ENCODE measurements around the gene ZNF770. TPM values are rescaled to one million over a fixed set of nuclear protein-coding genes. Genes with fewer than 3 reads are reported as not detected.

The ZNF770 gene
- total RNA-seq (2012; rRNA removed) = 26.4 and 28.6 TPM in 2 replicates

- H3K4me2 ChIP-seq (ENCODE audit: low read length) = peak within 1 kb of the TSS; percentile 89
- no peaks in the 10 kb centered on the region for H3K27me3 ChIP-seq (ENCODE audit: control insufficient read depth, insufficient read depth, low read length)
- no peaks in the 10 kb centered on the region for H3K9me3 ChIP-seq (replicated peaks; ENCODE audit: low read length)
- peaks cover 6% of the 10 kb centered on the region for H3K36me3 ChIP-seq (ENCODE audit: insufficient read depth, low read length)
- H3K9ac ChIP-seq (ENCODE audit: low read depth, low read length) = peak within 1 kb of the TSS; percentile 97
- peaks cover 27% of the 10 kb centered on the region for H3K4me1 ChIP-seq (ENCODE audit: control insufficient read depth, insufficient read depth, low read length)
- peak within 1 kb of the TSS; percentile 84 for H3K4me3 ChIP-seq (ENCODE audit: low read length)
Observed at GRCh38 chr15:34988027-34988902, at the start of gene ZNF770. ZNF770 (minus strand) TSS chr15:34988287; CDS start chr15:34983434, 4,853 bp downstream.

- no peaks in the 10 kb centered on the region for H3K4me1 ChIP-seq (ENCODE audit: control insufficient read depth, insufficient read depth, low read length)
- H3K4me3 ChIP-seq (ENCODE audit: low read length) = no peak overlapping the region
- no peaks in the 10 kb centered on the region for H3K36me3 ChIP-seq (ENCODE audit: insufficient read depth, low read length)
- no peaks in the 10 kb centered on the region for H3K9me3 ChIP-seq (replicated peaks; ENCODE audit: low read length)
- H3K27me3 ChIP-seq (ENCODE audit: control insufficient read depth, insufficient read depth, low read length) = no peaks in the 10 kb centered on the region
- H3K4me2 ChIP-seq (ENCODE audit: low read length) = no peak overlapping the region
- no peak overlapping the region for H3K9ac ChIP-seq (ENCODE audit: low read depth, low read length)
Observed at GRCh38 chr15:35028235-35028984, 40.3 kb upstream of the ZNF770 start.

- no peaks in the 10 kb centered on the region for H3K9me3 ChIP-seq (replicated peaks; ENCODE audit: low read length)
- H3K9ac ChIP-seq (ENCODE audit: low read depth, low read length) = no peak overlapping the region
- no peaks in the 10 kb centered on the region for H3K27me3 ChIP-seq (ENCODE audit: control insufficient read depth, insufficient read depth, low read length)
- H3K4me1 ChIP-seq (ENCODE audit: control insufficient read depth, insufficient read depth, low read length) = no peaks in the 10 kb centered on the region
- H3K4me3 ChIP-seq (ENCODE audit: low read length) = no peak overlapping the region
- H3K36me3 ChIP-seq (ENCODE audit: insufficient read depth, low read length) = no peaks in the 10 kb centered on the region
- H3K4me2 ChIP-seq (ENCODE audit: low read length) = no peak overlapping the region
Observed at GRCh38 chr15:35023804-35024203, 35.7 kb upstream of the ZNF770 start.

GRCh38 chr15:35020974-35021373 is 32.9 kb upstream of the ZNF770 start:
- H3K9me3 ChIP-seq (replicated peaks; ENCODE audit: low read length) = no peaks in the 10 kb centered on the region
- H3K4me1 ChIP-seq (ENCODE audit: control insufficient read depth, insufficient read depth, low read length) = no peaks in the 10 kb centered on the region
- H3K9ac ChIP-seq (ENCODE audit: low read depth, low read length) = no peak overlapping the region
- H3K4me3 ChIP-seq (ENCODE audit: low read length) = no peak overlapping the region
- H3K27me3 ChIP-seq (ENCODE audit: control insufficient read depth, insufficient read depth, low read length) = no peaks in the 10 kb centered on the region
- H3K36me3 ChIP-seq (ENCODE audit: insufficient read depth, low read length) = no peaks in the 10 kb centered on the region
- no peak overlapping the region for H3K4me2 ChIP-seq (ENCODE audit: low read length)

- H3K9me3 ChIP-seq (replicated peaks; ENCODE audit: low read length) = no peaks in the 10 kb centered on the region
- H3K4me1 ChIP-seq (ENCODE audit: control insufficient read depth, insufficient read depth, low read length) = no peaks in the 10 kb centered on the region
- no peak overlapping the region for H3K4me2 ChIP-seq (ENCODE audit: low read length)
- H3K4me3 ChIP-seq (ENCODE audit: low read length) = no peak overlapping the region
- no peaks in the 10 kb centered on the region for H3K36me3 ChIP-seq (ENCODE audit: insufficient read depth, low read length)
- H3K9ac ChIP-seq (ENCODE audit: low read depth, low read length) = no peak overlapping the region
- no peaks in the 10 kb centered on the region for H3K27me3 ChIP-seq (ENCODE audit: control insufficient read depth, insufficient read depth, low read length)
Observed at GRCh38 chr15:35019404-35020327, 31.6 kb upstream of the ZNF770 start.

- H3K27me3 ChIP-seq (ENCODE audit: control insufficient read depth, insufficient read depth, low read length) = no peaks in the 10 kb centered on the region
- H3K4me1 ChIP-seq (ENCODE audit: control insufficient read depth, insufficient read depth, low read length) = peaks cover 6% of the 10 kb centered on the region
- H3K9ac ChIP-seq (ENCODE audit: low read depth, low read length) = no peak overlapping the region
- H3K36me3 ChIP-seq (ENCODE audit: insufficient read depth, low read length) = no peaks in the 10 kb centered on the region
- no peak overlapping the region for H3K4me3 ChIP-seq (ENCODE audit: low read length)
- no peak overlapping the region for H3K4me2 ChIP-seq (ENCODE audit: low read length)
- no peaks in the 10 kb centered on the region for H3K9me3 ChIP-seq (replicated peaks; ENCODE audit: low read length)
Observed at GRCh38 chr15:35014241-35014640, 26.2 kb upstream of the ZNF770 start.

- no peaks in the 10 kb centered on the region for H3K9me3 ChIP-seq (replicated peaks; ENCODE audit: low read length)
- H3K4me2 ChIP-seq (ENCODE audit: low read length) = no peak overlapping the region
- H3K4me3 ChIP-seq (ENCODE audit: low read length) = no peak overlapping the region
- H3K9ac ChIP-seq (ENCODE audit: low read depth, low read length) = no peak overlapping the region
- peaks cover 6% of the 10 kb centered on the region for H3K4me1 ChIP-seq (ENCODE audit: control insufficient read depth, insufficient read depth, low read length)
- no peaks in the 10 kb centered on the region for H3K36me3 ChIP-seq (ENCODE audit: insufficient read depth, low read length)
- H3K27me3 ChIP-seq (ENCODE audit: control insufficient read depth, insufficient read depth, low read length) = no peaks in the 10 kb centered on the region
Observed at GRCh38 chr15:35013370-35013769, 25.3 kb upstream of the ZNF770 start.

- Histone ChIP-seq H3K9ac (ENCODE audit: low read depth, low read length) (no peak overlapping the region), H3K4me1 (ENCODE audit: control insufficient read depth, insufficient read depth, low read length) (no peaks in the 10 kb centered on the region), H3K27me3 (ENCODE audit: control insufficient read depth, insufficient read depth, low read length) (no peaks in the 10 kb centered on the region), H3K36me3 (ENCODE audit: insufficient read depth, low read length) (no peaks in the 10 kb centered on the region), H3K9me3 (replicated peaks; ENCODE audit: low read length) (no peaks in the 10 kb centered on the region), H3K4me3 (ENCODE audit: low read length) (no peak overlapping the region), H3K4me2 (ENCODE audit: low read length) (no peak overlapping the region)
Observed at GRCh38 chr15:35007397-35007796, 19.3 kb upstream of the ZNF770 start.

GRCh38 chr15:35005933-35006332 is 17.8 kb upstream of the ZNF770 start:
- no peaks in the 10 kb centered on the region for H3K27me3 ChIP-seq (ENCODE audit: control insufficient read depth, insufficient read depth, low read length)
- H3K4me2 ChIP-seq (ENCODE audit: low read length) = no peak overlapping the region
- no peaks in the 10 kb centered on the region for H3K9me3 ChIP-seq (replicated peaks; ENCODE audit: low read length)
- no peaks in the 10 kb centered on the region for H3K4me1 ChIP-seq (ENCODE audit: control insufficient read depth, insufficient read depth, low read length)
- H3K36me3 ChIP-seq (ENCODE audit: insufficient read depth, low read length) = no peaks in the 10 kb centered on the region
- no peak overlapping the region for H3K9ac ChIP-seq (ENCODE audit: low read depth, low read length)
- H3K4me3 ChIP-seq (ENCODE audit: low read length) = no peak overlapping the region

- no peaks in the 10 kb centered on the region for H3K9me3 ChIP-seq (replicated peaks; ENCODE audit: low read length)
- no peak overlapping the region for H3K4me3 ChIP-seq (ENCODE audit: low read length)
- H3K27me3 ChIP-seq (ENCODE audit: control insufficient read depth, insufficient read depth, low read length) = no peaks in the 10 kb centered on the region
- no peak overlapping the region for H3K9ac ChIP-seq (ENCODE audit: low read depth, low read length)
- no peaks in the 10 kb centered on the region for H3K36me3 ChIP-seq (ENCODE audit: insufficient read depth, low read length)
- H3K4me1 ChIP-seq (ENCODE audit: control insufficient read depth, insufficient read depth, low read length) = peaks cover 6% of the 10 kb centered on the region
- H3K4me2 ChIP-seq (ENCODE audit: low read length) = no peak overlapping the region
Observed at GRCh38 chr15:35003928-35004327, 15.8 kb upstream of the ZNF770 start.

- Histone ChIP-seq H3K4me1 (ENCODE audit: control insufficient read depth, insufficient read depth, low read length) (peaks cover 6% of the 10 kb centered on the region), H3K4me2 (ENCODE audit: low read length) (no peak overlapping the region), H3K9ac (ENCODE audit: low read depth, low read length) (no peak overlapping the region), H3K9me3 (replicated peaks; ENCODE audit: low read length) (no peaks in the 10 kb centered on the region), H3K36me3 (ENCODE audit: insufficient read depth, low read length) (no peaks in the 10 kb centered on the region), H3K27me3 (ENCODE audit: control insufficient read depth, insufficient read depth, low read length) (no peaks in the 10 kb centered on the region), H3K4me3 (ENCODE audit: low read length) (no peak overlapping the region)
Observed at GRCh38 chr15:35000511-35000910, 12.4 kb upstream of the ZNF770 start.

Measured in skeletal muscle satellite cell (primary cell).